Measurements from ENCODE around the gene ANO3.

Gene ANO3

DNA sequence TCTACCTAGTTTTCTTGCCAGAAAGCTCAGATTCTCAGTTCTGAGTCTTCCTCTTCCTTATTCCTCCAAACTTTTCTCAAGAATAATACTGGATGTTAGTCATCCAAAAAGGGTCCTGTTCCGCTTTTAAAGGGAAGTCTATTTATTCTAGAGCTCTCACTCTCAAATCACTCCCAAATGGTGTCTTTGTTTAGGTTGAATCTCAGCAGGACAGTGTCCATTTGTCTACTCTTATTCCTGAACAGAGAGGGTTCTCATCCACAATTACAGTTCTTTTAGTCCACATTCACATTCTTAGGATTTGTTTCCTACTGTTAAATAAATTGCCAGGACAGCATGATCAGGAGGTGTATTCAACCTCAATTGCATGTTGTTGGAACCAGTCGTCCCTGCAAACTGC is 178.8 kb downstream of the ANO3 start:
- no peak for DNase-seq (ENCODE audit: insufficient read length)
- TF ChIP-seq POLR2AphosphoS5 (IDR thresholded peaks at IDR 0.05; ENCODE audit: low read depth, low read length) (no peak), POLR2A (IDR thresholded peaks at IDR 0.05; ENCODE audit: low read depth, low read length) (no peak), TAF1 (IDR thresholded peaks at IDR 0.05; ENCODE audit: borderline replicate concordance, low read depth, low read length) (no peak)
- no peak for FAIRE-seq

DNA sequence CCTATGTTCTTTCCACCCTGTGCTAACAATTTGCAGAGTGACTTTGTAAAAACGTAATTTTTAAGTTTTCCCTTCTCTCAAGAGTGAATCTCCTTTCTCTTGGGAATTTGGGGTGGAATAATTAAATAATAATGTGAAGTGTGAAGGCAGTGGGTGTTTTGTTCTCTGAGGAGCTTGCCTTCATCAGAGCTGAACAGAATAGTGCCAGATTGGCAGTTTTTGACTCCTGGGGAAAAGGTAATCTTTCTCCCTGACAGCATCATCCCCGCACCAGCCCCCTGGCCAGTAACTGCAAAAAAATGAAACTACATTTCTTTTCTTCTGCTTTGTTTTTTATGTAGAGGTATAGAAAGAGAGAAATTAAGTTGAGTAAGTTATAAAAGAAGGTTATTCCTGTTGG is 180.3 kb downstream of the ANO3 start:
- TF ChIP-seq POLR2AphosphoS5 (IDR thresholded peaks at IDR 0.05; ENCODE audit: low read depth, low read length) (no peak), POLR2A (IDR thresholded peaks at IDR 0.05; ENCODE audit: low read depth, low read length) (no peak), TAF1 (IDR thresholded peaks at IDR 0.05; ENCODE audit: borderline replicate concordance, low read depth, low read length) (no peak)
- DNase-seq (ENCODE audit: insufficient read length) (no peak), FAIRE-seq (no peak)

DNA sequence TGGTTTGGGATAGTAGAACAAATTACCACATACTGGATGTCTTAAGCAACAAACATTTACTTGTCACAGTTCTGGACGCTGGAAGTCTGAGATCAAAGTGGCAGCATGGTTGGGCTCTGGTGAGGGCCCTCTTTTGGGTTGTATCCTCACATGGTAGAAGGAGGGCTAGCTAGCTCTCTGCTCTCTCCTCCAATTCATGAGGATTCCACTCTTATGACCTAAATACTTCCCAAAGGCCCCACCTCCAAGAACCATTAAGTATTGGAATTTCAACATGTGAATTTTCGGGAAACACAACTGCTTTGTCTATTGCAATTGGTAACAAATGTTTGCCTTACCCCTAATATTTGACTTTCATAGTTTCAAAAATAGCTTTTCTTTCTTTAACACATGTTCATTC is 187.5 kb downstream of the ANO3 start:
- DNase-seq (ENCODE audit: insufficient read length) = no peak
- TF ChIP-seq TAF1 (IDR thresholded peaks at IDR 0.05; ENCODE audit: borderline replicate concordance, low read depth, low read length) = no peak
- no peak for TF ChIP-seq POLR2A (IDR thresholded peaks at IDR 0.05; ENCODE audit: low read depth, low read length)
- no peak for TF ChIP-seq POLR2AphosphoS5 (IDR thresholded peaks at IDR 0.05; ENCODE audit: low read depth, low read length)
- no peak for FAIRE-seq

DNA sequence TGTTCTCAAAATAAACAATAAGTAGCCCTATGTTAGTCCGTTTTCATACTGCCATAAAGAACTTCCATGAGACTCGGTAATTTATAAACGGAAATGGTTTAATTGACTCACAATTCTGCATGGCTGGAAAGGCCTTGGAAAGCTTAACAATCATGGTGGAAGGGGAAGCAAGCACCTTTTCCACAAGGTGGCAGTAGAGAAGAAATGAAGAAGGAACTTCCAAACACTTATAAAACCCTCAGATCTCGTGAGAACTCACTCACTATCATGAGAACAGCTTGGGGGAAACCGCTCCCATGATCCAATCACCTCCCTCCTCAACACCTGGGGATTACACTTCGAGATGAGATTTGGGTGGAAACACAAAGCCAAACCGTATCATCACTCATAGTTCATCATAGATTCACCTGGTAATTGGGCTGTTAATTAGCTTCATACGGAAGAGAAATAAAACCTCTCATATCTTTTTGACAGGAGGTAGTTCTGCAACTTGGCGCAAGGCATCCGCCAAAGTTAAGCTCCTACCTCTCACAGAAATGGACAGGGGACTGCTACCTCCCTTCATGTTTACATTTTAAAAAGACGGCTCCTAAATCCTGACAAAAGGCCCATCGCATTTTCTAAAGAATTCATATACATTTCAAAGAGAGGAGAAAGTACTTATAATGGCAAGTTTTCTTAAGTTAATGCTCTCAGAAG is 191.1 kb downstream of the ANO3 start:
- DNase-seq (ENCODE audit: insufficient read length) (no peak), FAIRE-seq (no peak)
- TF ChIP-seq POLR2AphosphoS5 (IDR thresholded peaks at IDR 0.05; ENCODE audit: low read depth, low read length) (no peak), POLR2A (IDR thresholded peaks at IDR 0.05; ENCODE audit: low read depth, low read length) (no peak), TAF1 (IDR thresholded peaks at IDR 0.05; ENCODE audit: borderline replicate concordance, low read depth, low read length) (no peak)

DNA sequence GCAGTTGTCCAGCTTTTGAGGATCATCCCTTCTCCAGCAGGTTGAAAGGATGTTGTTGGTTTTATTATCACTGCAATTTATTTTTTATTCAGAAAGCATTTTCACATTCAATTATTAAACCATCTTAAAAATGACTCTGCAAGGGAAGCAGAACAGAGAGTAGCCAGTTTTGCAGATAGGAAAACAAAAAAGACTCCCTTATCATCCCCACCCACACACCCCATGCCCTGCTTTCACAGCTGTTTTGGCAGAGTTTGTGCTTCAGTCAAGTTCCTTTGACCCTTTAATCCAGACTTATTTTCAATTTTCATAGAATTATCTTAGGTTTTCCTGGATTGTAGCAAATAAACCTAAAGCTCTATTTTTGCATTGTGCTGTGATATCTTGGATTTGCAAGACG is 195.8 kb downstream of the ANO3 start:
- no peak for DNase-seq (ENCODE audit: insufficient read length)
- FAIRE-seq = no peak
- TF ChIP-seq POLR2A (IDR thresholded peaks at IDR 0.05; ENCODE audit: low read depth, low read length) (no peak), TAF1 (IDR thresholded peaks at IDR 0.05; ENCODE audit: borderline replicate concordance, low read depth, low read length) (no peak), POLR2AphosphoS5 (IDR thresholded peaks at IDR 0.05; ENCODE audit: low read depth, low read length) (no peak)

DNA sequence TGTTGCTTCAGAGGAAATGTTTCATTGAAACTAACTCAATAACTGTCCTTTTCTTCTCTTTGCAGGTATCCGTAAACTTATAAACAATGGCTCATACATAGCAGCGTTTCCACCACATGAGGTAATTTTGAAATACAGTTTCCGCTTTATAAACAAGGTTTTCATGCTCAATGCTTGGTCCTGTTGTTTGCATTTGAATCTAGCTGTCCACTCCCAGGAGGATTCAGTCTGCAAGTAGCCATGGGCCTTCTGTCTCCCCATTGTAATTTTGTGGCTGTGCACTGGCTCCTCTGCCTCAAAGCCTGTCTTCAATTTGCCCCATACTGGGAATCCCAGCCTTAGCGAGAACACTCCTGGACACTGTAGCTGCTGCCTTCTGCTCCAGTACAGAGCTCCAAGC is 205.4 kb downstream of the ANO3 start:
- TF ChIP-seq POLR2AphosphoS5 (IDR thresholded peaks at IDR 0.05; ENCODE audit: low read depth, low read length) (no peak), TAF1 (IDR thresholded peaks at IDR 0.05; ENCODE audit: borderline replicate concordance, low read depth, low read length) (no peak), POLR2A (IDR thresholded peaks at IDR 0.05; ENCODE audit: low read depth, low read length) (no peak)
- FAIRE-seq (no peak), DNase-seq (ENCODE audit: insufficient read length) (no peak)

DNA sequence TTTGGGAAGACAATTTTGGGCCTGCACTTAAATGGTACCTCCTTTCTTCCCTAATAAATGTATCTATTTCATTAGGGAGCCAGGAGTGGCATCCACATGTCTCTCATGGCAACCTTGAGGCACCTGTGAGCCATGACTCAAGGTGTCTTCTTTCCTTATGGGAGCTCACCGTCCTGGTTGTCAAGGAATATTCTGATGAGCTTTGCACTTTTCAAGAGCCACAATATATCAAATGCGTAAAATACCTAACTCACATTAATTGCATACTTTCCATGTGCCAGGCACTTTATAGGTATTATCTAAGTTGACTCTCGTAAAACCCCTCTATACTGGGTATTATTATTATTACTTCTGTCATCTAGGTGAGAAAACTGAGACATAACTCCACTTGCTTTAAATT is 207.6 kb downstream of the ANO3 start:
- TF ChIP-seq TAF1 (IDR thresholded peaks at IDR 0.05; ENCODE audit: borderline replicate concordance, low read depth, low read length) = no peak
- TF ChIP-seq POLR2A (IDR thresholded peaks at IDR 0.05; ENCODE audit: low read depth, low read length) = no peak
- TF ChIP-seq POLR2AphosphoS5 (IDR thresholded peaks at IDR 0.05; ENCODE audit: low read depth, low read length) = no peak
- FAIRE-seq = no peak
- DNase-seq (ENCODE audit: insufficient read length) = no peak

DNA sequence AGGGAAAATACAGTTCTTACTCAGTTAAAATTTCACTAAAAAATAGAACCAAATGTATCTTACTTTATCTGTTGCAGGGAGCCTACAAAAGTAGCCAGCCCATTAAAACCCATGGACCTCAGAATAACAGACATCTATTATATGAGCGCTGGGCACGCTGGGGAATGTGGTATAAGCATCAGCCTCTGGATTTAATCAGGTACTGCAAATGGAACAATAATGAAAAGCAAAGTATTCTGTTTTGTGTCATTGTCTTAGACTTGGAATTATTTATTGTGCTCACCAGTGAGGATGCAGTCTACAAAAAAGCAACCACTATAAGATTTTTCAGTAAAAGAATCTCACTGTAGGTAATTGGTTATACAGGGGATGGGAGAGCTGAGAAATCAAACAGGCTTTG is 209.9 kb downstream of the ANO3 start:
- DNase-seq (ENCODE audit: insufficient read length) (no peak), FAIRE-seq (no peak)
- no peak for TF ChIP-seq POLR2A (IDR thresholded peaks at IDR 0.05; ENCODE audit: low read depth, low read length)
- TF ChIP-seq TAF1 (IDR thresholded peaks at IDR 0.05; ENCODE audit: borderline replicate concordance, low read depth, low read length) = no peak
- no peak for TF ChIP-seq POLR2AphosphoS5 (IDR thresholded peaks at IDR 0.05; ENCODE audit: low read depth, low read length)

DNA sequence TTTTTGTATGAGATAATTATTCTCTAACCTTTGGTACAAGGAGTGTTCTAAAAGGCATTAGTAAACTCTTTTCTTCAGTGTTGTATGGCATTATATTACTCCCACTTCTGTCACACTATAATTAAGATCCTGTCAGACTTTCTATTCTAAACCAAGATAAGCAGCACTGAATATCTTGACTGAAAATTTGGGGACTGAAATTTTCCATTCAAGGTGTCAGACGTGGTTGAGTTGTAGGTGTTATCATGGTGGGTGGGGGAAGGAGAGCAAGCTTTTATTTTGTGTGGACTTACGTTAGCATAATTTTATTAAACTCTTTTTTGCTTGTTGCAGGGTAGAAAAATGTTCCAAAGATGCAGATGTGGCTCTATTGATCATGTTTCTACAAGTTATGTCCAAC is 217.2 kb downstream of the ANO3 start:
- no peak for FAIRE-seq
- no peak for DNase-seq (ENCODE audit: insufficient read length)
- no peak for TF ChIP-seq POLR2A (IDR thresholded peaks at IDR 0.05; ENCODE audit: low read depth, low read length)
- TF ChIP-seq POLR2AphosphoS5 (IDR thresholded peaks at IDR 0.05; ENCODE audit: low read depth, low read length) = no peak
- no peak for TF ChIP-seq TAF1 (IDR thresholded peaks at IDR 0.05; ENCODE audit: borderline replicate concordance, low read depth, low read length)

DNA sequence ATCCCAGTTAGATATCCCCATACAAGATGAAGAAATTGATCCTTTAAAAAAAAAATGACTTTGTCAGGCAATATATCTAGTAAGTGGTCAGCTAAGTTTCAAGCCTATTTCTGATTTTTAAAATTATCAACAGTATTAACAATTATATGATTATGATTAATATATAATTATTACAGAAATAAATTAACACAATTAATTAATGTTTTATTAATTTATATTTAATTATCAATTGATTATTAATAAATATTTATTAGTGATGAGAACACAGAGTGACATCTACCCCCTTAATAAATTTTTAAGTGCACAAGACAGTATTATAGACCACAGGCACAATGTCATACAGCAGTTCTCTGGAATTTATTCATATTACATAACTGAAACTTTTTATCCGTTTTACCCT is 218.1 kb downstream of the ANO3 start:
- DNase-seq (ENCODE audit: insufficient read length) (no peak), FAIRE-seq (no peak)

DNA sequence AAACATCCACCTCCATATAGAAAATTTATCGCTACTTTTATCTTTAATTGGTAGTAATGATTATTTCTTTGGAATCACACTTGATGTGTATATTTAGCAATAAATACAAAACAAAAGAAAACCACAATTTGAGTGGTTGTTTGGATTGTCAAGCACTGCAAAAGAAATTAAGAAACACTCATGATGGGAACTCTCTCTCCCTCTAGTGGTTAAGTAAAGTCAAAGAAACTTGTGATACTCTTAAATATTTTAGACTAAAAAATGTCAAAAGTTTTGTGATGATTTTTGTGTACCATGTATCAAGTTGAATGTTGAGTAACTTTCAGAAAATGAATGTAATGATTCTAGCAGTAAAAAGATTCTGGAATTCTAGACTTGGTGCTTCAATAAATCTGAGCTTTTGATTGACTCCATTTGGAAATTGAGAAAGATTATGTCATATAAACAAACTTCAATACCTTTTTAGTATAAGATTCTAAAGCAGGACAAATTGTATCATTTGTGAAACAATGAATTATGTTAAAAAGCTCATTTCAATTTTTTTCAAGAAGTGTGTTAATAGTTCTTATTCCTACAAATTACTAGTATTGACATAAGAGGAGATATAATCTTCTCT is 219.4 kb downstream of the ANO3 start:
- no peak for DNase-seq (ENCODE audit: insufficient read length)
- FAIRE-seq = no peak
- TF ChIP-seq TAF1 (IDR thresholded peaks at IDR 0.05; ENCODE audit: borderline replicate concordance, low read depth, low read length) (no peak), POLR2AphosphoS5 (IDR thresholded peaks at IDR 0.05; ENCODE audit: low read depth, low read length) (no peak), POLR2A (IDR thresholded peaks at IDR 0.05; ENCODE audit: low read depth, low read length) (no peak)

More for the DNA sequence above, 218.1 kb downstream of the ANO3 start:
- TF ChIP-seq POLR2A (IDR thresholded peaks at IDR 0.05; ENCODE audit: low read depth, low read length) (no peak), POLR2AphosphoS5 (IDR thresholded peaks at IDR 0.05; ENCODE audit: low read depth, low read length) (no peak), TAF1 (IDR thresholded peaks at IDR 0.05; ENCODE audit: borderline replicate concordance, low read depth, low read length) (no peak)

DNA sequence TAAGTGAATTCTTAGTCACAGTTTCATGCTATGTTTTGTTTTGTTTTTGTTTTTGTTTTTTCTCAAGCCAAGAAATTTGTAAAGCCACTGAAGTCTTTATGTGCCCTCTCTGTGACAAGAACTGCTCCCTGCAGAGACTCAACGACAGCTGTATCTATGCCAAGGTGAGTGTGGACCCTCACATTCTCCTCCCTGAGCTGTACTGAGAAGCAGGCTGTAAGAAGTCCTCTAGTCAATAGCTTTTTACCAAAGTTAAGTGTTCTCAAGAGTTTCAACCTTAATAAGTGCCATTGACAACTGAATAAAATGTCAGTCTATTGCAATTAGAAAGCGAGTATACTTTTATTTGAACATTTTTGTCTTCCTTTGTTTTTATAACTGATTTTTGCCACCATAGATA is 221.3 kb downstream of the ANO3 start:
- DNase-seq (ENCODE audit: insufficient read length) = no peak
- TF ChIP-seq POLR2AphosphoS5 (IDR thresholded peaks at IDR 0.05; ENCODE audit: low read depth, low read length) (no peak), TAF1 (IDR thresholded peaks at IDR 0.05; ENCODE audit: borderline replicate concordance, low read depth, low read length) (no peak), POLR2A (IDR thresholded peaks at IDR 0.05; ENCODE audit: low read depth, low read length) (no peak)
- no peak for FAIRE-seq

Measured in GM12892 (cell line).